Measurements from ENCODE around the gene KDM4F. TPM values are rescaled to one million over a fixed set of nuclear protein-coding genes. Genes with fewer than 3 reads are reported as not detected.

KDM4F gene
- total RNA-seq, 1 donor from 2014 or later = not detected

DNA sequence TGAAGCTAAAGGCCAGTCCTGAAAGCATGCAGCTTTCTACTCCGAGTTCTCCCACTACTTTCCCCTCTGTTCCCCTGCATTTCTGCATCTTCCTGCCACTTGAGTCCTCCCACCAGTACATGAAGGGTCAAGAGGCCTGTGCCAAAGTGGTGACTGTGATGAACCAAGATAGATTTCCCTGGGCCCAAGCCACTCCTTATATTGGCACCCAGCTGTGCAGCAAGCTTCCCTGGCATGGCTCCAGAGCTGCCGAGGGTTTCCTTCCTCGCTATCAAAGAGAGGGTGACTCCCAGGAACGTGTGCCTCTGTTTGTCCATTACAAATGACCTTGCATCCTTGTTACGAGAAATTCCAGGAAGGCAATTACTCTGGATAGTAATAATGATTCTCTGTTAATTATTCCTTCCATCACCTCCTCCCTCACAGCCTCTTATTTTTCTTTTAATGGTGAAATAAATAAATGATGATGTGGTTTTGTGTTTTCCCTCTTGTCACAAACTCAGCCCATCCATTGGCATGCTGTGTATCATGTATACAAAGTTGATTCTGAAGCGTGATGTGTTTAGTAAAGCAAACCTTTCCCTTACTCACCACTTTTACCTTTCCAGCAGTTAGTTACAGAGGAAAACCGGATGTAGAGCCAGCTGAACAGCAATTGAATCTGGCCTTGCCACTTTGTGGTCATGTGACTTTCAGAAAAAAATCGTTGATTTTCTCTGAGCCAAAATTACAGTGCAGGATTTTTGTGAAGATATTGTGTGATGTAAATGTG, 25.8 kb downstream of the KDM4F start:
- TF ChIP-seq, protein P1, sequence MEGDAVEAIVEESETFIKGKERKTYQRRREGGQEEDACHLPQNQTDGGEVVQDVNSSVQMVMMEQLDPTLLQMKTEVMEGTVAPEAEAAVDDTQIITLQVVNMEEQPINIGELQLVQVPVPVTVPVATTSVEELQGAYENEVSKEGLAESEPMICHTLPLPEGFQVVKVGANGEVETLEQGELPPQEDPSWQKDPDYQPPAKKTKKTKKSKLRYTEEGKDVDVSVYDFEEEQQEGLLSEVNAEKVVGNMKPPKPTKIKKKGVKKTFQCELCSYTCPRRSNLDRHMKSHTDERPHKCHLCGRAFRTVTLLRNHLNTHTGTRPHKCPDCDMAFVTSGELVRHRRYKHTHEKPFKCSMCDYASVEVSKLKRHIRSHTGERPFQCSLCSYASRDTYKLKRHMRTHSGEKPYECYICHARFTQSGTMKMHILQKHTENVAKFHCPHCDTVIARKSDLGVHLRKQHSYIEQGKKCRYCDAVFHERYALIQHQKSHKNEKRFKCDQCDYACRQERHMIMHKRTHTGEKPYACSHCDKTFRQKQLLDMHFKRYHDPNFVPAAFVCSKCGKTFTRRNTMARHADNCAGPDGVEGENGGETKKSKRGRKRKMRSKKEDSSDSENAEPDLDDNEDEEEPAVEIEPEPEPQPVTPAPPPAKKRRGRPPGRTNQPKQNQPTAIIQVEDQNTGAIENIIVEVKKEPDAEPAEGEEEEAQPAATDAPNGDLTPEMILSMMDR (IDR thresholded peaks at IDR 0.05) = no peak
- no peaks in the 10 kb centered on the region for H3K9me3 ChIP-seq
- DNase-seq (ENCODE audit: low spot score in 2 of 2) = no peak
- peak overlapping the region; percentile 3 to 85 for H3K27ac ChIP-seq
- peaks cover 0 to 3% of the 10 kb centered on the region in 2 donors for H3K36me3 ChIP-seq
- intact Hi-C loops (cut with DNase I) = loop anchor here (10.0 kb wide), 1 partner anchor 930 kb away; no protein-coding TSS in a partner anchor
- H3K4me3 ChIP-seq = no peak overlapping the region
- H3K27me3 ChIP-seq = no peaks in the 10 kb centered on the region
- peaks cover 5 to 38% of the 10 kb centered on the region in 2 donors for H3K4me1 ChIP-seq

DNA sequence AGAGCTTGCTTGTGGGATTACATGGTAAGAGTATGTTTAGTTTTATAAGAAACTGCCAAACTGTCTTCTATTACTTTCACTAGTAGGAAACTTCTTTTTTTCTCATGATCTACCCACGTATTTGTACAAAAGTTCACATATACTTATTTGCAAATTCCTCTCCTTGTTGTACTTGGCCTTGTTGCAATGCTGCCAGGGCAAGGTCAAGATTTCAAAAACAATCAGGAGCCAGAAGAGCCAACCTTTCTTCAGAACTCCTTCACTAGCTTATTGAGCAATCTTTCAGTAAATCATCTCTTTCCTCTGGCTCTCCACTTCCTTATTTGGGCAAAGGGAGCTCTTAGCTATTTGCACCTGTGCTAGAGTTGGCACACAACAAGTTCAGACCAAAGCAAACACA, 27.2 kb downstream of the KDM4F start:
- intact Hi-C loops (cut with DNase I) = loop anchor here (1.0 to 10.0 kb wide), 2 partner anchors 13 to 932 kb away; partner anchors contain the start of gene ENDOD1
- DNase-seq (ENCODE audit: low spot score in 2 of 2) = peak in 1 of 2 donors; percentile 84
- Histone ChIP-seq H3K27me3 (no peaks in the 10 kb centered on the region), H3K4me3 (no peak overlapping the region), H3K9me3 (no peaks in the 10 kb centered on the region), H3K4me1 (peaks cover 15 to 46% of the 10 kb centered on the region in 2 donors), H3K27ac (peak overlapping the region; percentile 80 to 85), H3K36me3 (no peaks in the 10 kb centered on the region)
- TF ChIP-seq, protein P1 (IDR thresholded peaks at IDR 0.05) = no peak

DNA sequence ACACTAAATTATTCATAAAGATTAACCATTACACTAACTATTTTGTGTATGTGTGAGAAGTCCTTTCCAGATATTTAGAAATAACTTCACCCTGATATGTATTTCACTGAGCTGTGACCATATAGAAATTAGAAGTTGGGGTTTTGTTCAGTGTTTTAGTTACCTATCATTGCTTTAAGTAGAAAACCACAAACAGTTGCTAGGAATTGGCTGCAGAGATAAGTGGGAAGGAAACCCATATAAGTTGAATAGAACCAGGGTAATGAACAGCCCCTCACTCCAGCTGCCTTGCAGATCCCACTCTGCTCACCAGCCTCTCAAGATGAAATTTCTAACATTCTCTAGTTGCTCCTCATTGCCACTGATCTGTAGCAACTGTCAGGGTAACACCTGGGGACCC, 27.8 kb downstream of the KDM4F start:
- Histone ChIP-seq H3K27me3 (no peaks in the 10 kb centered on the region), H3K27ac (peak overlapping the region; percentile 80 to 85)
- intact Hi-C loops (cut with DNase I) = loop anchor here (1.0 to 10.0 kb wide), 2 partner anchors 12 to 932 kb away; partner anchors contain the start of gene ENDOD1

DNA sequence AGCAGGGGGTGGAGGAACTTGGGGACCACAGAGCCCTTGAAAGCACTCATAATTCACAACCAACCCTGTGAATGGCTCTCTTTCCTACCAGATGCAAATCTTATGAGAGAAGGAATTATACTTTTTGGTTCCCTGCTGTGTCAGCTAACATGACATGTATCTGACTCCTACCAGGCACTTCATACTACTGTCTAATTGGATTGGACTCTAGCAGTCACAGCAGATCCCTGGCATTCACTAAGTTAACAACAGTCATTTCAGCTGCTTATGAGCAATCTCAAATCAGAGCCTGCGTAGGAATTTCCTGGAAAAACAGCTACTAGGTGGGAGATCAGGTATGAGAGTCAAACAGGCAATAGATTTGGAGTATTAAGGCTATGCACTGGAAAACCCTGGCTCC, 29.3 kb downstream of the KDM4F start:
- Histone ChIP-seq H3K4me1 (peaks cover 16 to 53% of the 10 kb centered on the region in 2 donors), H3K27me3 (no peaks in the 10 kb centered on the region), H3K9me3 (no peaks in the 10 kb centered on the region), H3K27ac (peak overlapping the region; percentile 80 to 85), H3K36me3 (no peaks in the 10 kb centered on the region), H3K4me3 (no peak overlapping the region)
- intact Hi-C loops (cut with DNase I) = loop anchor here (10.0 kb wide), 1 partner anchor 934 kb away; no protein-coding TSS in a partner anchor
- TF ChIP-seq, protein P1 (IDR thresholded peaks at IDR 0.05) = no peak
- no peak for DNase-seq (ENCODE audit: low spot score in 2 of 2)

More for the DNA sequence above, 27.8 kb downstream of the KDM4F start:
- Histone ChIP-seq H3K9me3 (no peaks in the 10 kb centered on the region), H3K36me3 (no peaks in the 10 kb centered on the region), H3K4me1 (peaks cover 16 to 50% of the 10 kb centered on the region in 2 donors), H3K4me3 (no peak overlapping the region)
- no peak for DNase-seq (ENCODE audit: low spot score in 2 of 2)
- TF ChIP-seq, protein P1 (IDR thresholded peaks at IDR 0.05) = no peak

DNA sequence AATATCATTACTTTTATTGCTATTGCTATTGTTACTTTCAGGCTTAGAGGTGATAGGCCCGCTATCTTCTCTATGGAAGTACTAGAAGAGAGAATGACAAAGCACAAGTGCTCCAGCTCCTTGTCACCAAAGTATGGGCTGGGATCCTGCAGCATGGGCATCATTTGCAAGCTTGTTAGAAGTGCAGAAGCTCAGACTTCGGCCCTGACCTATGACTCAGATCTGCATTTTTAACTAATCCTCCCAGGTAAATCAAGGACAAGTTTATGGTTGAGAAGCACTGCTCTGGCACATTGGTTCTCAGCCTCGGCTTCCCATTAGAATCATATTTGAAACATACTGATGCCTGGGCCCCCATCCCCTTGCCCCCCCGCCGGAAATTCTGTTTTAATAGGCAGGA, 31.8 kb downstream of the KDM4F start:
- Histone ChIP-seq H3K4me3 (peak overlapping the region in 1 of 2 donors; percentile 32), H3K27me3 (no peaks in the 10 kb centered on the region), H3K4me1 (peaks cover 16 to 34% of the 10 kb centered on the region in 2 donors), H3K36me3 (no peaks in the 10 kb centered on the region), H3K27ac (peak overlapping the region; percentile 80 to 85), H3K9me3 (no peaks in the 10 kb centered on the region)
- no peak for DNase-seq (ENCODE audit: low spot score in 2 of 2)
- TF ChIP-seq, protein P1 (IDR thresholded peaks at IDR 0.05) = no peak
- intact Hi-C loops (cut with DNase I) = loop anchor here (10.0 kb wide), 2 partner anchors 484 to 564 kb away; no protein-coding TSS in a partner anchor

Measured in ascending aorta (tissue), 2 donors.